Middle frontal gyrus (tissue), 1 donor: ENCODE data around the gene FKBP1B.
"Not testable (repeated sequence)": the region's sequence is repeated elsewhere in the genome, so short reads cannot be mapped to it uniquely, and the experiment has no call there.

Source experiments
- DNase-seq: peaks from one replicate; pipeline ENCODE4 v3.0.0-alpha.2; 2015; ENCODE audit warnings: low spot score; ENCODE audit errors: extremely low spot score

The FKBP1B gene

GRCh38 chr2:24022324-24022974, 27.1 kb upstream of the FKBP1B start:
- no peak for DNase-seq

- no peak for DNase-seq
Measured at GRCh38 chr2:24022975-24023575, 26.5 kb upstream of the FKBP1B start.

- no peak for DNase-seq
Measured at GRCh38 chr2:24024018-24024417, 25.5 kb upstream of the FKBP1B start.

GRCh38 chr2:24024996-24025663, 24.4 kb upstream of the FKBP1B start:
- DNase-seq = no peak

GRCh38 chr2:24026233-24026632, 23.3 kb upstream of the FKBP1B start:
- DNase-seq = no peak

- DNase-seq = no peak
Measured at GRCh38 chr2:24038786-24039499, 10.6 kb upstream of the FKBP1B start.

- no peak for DNase-seq
Measured at GRCh38 chr2:24040511-24040910, 9.0 kb upstream of the FKBP1B start.

- DNase-seq = not testable (repeated sequence)
Measured at GRCh38 chr2:24043133-24043532, 6.4 kb upstream of the FKBP1B start.

GRCh38 chr2:24045511-24046508, 3.7 kb upstream of the FKBP1B start:
- DNase-seq = no peak

GRCh38 chr2:24046599-24046929, 3.0 kb upstream of the FKBP1B start:
- no peak for DNase-seq

- peak; percentile 96 for DNase-seq
Measured at GRCh38 chr2:24046930-24047702, 2.4 kb upstream of the FKBP1B start, which contains the start of gene WDCP. Gene WDCP, minus strand, starts transcription at chr2:24047391. Its CDS starts 7,897 bp downstream, at chr2:24039494.

GRCh38 chr2:24047703-24048033, 1.9 kb upstream of the FKBP1B start:
- no peak for DNase-seq

GRCh38 chr2:24048769-24049484, 614 bp upstream of the FKBP1B start:
- no peak for DNase-seq

GRCh38 chr2:24050041-24050979, 769 bp downstream of the FKBP1B start:
- no peak for DNase-seq

- no peak for DNase-seq
Measured at GRCh38 chr2:24051833-24052232, 2.3 kb downstream of the FKBP1B start.

GRCh38 chr2:24052951-24053350, 3.4 kb downstream of the FKBP1B start:
- DNase-seq = no peak

GRCh38 chr2:24054366-24055010, 4.9 kb downstream of the FKBP1B start:
- DNase-seq = no peak

GRCh38 chr2:24055750-24056149, 6.2 kb downstream of the FKBP1B start:
- no peak for DNase-seq
